ENCODE data around the gene MAML3. TPM values are rescaled to one million over a fixed set of nuclear protein-coding genes. Genes with fewer than 3 reads are reported as not detected.

The MAML3 gene
- total RNA-seq, 1 donor from 2014 or later, result 59.4 TPM

DNA sequence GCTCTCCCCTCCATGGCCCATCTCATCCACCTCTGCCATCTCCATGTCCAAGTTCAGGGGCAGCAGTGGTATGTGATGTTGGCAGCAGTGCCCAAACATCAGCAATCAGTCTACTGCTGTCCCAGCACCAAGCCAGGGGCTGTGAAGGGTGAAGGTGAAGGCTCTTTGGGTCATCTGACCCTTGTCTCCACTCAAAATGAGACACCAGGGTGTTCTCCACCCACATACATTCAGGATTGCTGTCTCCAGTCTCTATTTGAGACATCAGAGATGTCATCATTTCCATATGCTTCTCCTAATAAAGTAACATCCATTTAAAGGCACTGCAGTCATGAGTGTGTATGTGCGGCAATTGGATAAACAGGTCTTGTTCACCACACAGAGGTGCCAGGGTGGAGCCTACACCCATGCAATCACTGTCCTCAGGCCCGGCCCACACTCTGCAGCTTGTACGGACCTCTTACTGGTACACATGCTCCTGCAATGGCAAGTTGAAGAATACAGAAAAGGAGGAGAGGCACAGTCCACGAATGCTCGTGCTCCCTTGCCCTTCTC is 22.2 kb downstream of the MAML3 start:
- no peak overlapping the region for H3K4me3 Mint-ChIP-seq (ENCODE audit: unreplicated experiment)
- TF ChIP-seq, protein P1, sequence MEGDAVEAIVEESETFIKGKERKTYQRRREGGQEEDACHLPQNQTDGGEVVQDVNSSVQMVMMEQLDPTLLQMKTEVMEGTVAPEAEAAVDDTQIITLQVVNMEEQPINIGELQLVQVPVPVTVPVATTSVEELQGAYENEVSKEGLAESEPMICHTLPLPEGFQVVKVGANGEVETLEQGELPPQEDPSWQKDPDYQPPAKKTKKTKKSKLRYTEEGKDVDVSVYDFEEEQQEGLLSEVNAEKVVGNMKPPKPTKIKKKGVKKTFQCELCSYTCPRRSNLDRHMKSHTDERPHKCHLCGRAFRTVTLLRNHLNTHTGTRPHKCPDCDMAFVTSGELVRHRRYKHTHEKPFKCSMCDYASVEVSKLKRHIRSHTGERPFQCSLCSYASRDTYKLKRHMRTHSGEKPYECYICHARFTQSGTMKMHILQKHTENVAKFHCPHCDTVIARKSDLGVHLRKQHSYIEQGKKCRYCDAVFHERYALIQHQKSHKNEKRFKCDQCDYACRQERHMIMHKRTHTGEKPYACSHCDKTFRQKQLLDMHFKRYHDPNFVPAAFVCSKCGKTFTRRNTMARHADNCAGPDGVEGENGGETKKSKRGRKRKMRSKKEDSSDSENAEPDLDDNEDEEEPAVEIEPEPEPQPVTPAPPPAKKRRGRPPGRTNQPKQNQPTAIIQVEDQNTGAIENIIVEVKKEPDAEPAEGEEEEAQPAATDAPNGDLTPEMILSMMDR (IDR thresholded peaks at IDR 0.05; ENCODE audit: partially characterized antibody, unreplicated experiment), result no peak
- H3K27ac Mint-ChIP-seq (ENCODE audit: unreplicated experiment), result no peak overlapping the region
- peaks cover 11% of the 10 kb centered on the region for H3K9me3 Mint-ChIP-seq (ENCODE audit: unreplicated experiment)
- peaks cover 5% of the 10 kb centered on the region for H3K36me3 Mint-ChIP-seq (ENCODE audit: unreplicated experiment)
- DNase-seq, result no peak
- peaks cover 10% of the 10 kb centered on the region for H3K27me3 Mint-ChIP-seq (ENCODE audit: unreplicated experiment)
- H3K4me1 Mint-ChIP-seq (ENCODE audit: low read depth, unreplicated experiment), result peaks cover 44% of the 10 kb centered on the region

DNA sequence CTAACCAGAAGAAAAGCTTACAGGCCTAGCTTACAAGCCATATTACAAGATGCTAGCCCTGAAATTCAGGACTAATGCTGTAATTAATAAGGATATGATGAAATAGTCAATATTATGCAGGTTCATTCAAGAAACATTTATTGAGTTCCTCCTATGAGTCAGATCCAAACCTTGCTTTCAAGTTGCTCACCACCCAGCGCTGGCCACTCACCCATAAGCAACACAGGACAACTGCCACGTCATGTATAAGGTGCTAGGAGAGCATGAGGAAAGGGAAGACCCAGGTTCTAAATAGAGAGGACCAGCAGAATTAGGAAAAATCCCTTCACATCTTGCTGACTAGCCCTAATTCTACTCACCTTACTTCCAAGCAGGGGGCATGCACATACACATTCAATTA is 23.3 kb downstream of the MAML3 start:
- Mint-ChIP-seq H3K27ac (ENCODE audit: unreplicated experiment) (no peak overlapping the region), H3K9me3 (ENCODE audit: unreplicated experiment) (peaks cover 5% of the 10 kb centered on the region), H3K36me3 (ENCODE audit: unreplicated experiment) (peaks cover 5% of the 10 kb centered on the region), H3K27me3 (ENCODE audit: unreplicated experiment) (peaks cover 9% of the 10 kb centered on the region), H3K4me1 (ENCODE audit: low read depth, unreplicated experiment) (peaks cover 42% of the 10 kb centered on the region), H3K4me3 (ENCODE audit: unreplicated experiment) (no peak overlapping the region)
- DNase-seq, result no peak
- TF ChIP-seq, protein P1 (IDR thresholded peaks at IDR 0.05; ENCODE audit: partially characterized antibody, unreplicated experiment), result no peak

DNA sequence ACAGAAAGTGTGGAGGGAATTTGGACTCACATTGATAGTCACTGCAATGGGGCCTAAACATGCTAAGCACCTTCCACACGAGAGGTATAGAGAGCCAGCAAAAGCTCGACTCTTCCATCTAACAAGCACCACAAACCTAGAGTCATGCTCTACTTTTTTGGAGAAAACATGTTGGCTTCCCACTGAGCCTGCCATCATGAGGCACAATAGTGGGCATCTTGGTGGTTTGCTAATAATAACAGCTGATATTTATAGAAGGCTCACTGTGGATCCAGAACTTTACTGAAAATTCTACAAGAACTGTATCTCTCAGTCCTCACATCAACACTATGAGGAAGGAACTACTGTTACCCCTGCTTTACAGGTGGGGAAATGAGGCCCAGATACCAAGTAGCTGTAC is 26.6 kb downstream of the MAML3 start:
- Mint-ChIP-seq H3K4me1 (ENCODE audit: low read depth, unreplicated experiment) (peaks cover 23% of the 10 kb centered on the region), H3K4me3 (ENCODE audit: unreplicated experiment) (no peak overlapping the region), H3K27ac (ENCODE audit: unreplicated experiment) (no peak overlapping the region), H3K36me3 (ENCODE audit: unreplicated experiment) (peaks cover 5% of the 10 kb centered on the region), H3K9me3 (ENCODE audit: unreplicated experiment) (peaks cover 2% of the 10 kb centered on the region), H3K27me3 (ENCODE audit: unreplicated experiment) (peaks cover 4% of the 10 kb centered on the region)
- TF ChIP-seq, protein P1 (IDR thresholded peaks at IDR 0.05; ENCODE audit: partially characterized antibody, unreplicated experiment), result no peak
- no peak for DNase-seq

DNA sequence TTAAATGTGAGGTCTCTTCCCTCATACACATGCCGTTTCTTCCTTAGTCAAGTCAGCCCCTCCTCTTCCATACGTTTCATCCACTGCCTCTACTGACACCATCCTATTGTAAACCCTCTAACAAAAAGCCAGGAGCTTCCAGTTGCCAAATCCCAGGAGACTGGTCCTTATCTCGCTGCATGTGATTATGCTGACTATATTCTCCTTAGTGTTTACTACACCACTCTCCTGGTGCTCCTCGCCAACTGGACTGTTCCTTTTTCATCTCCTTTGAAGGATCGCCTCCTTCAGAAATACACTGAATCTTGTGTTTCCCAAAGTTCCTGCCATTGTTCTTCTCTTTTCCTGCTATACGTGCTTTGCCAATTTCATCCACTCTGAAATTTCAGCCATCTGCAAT is 27.7 kb downstream of the MAML3 start:
- Mint-ChIP-seq H3K27me3 (ENCODE audit: unreplicated experiment) (peaks cover 4% of the 10 kb centered on the region), H3K27ac (ENCODE audit: unreplicated experiment) (no peak overlapping the region), H3K4me1 (ENCODE audit: low read depth, unreplicated experiment) (peaks cover 21% of the 10 kb centered on the region), H3K4me3 (ENCODE audit: unreplicated experiment) (no peak overlapping the region), H3K9me3 (ENCODE audit: unreplicated experiment) (peaks cover 2% of the 10 kb centered on the region), H3K36me3 (ENCODE audit: unreplicated experiment) (peaks cover 5% of the 10 kb centered on the region)
- TF ChIP-seq, protein P1 (IDR thresholded peaks at IDR 0.05; ENCODE audit: partially characterized antibody, unreplicated experiment), result no peak
- no peak for DNase-seq

DNA sequence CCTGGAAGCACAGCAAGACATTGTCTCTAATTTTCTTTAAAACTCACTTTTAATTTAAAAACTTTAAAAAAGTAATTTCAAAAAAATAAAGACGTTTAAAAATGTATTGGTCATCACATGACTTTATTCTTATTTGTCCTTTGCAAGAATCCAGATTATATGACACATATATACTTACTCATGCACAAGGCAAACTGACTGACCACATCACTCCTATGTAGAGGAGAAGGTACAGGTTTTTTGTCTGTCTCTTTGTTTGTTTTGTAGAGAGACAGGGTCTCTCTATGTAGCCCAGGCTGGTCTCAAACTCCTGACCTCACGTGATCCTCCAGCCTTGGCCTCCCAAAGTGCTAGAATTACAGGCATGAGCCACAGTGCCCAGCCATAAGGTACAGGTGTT is 28.6 kb downstream of the MAML3 start:
- peaks cover 4% of the 10 kb centered on the region for H3K27me3 Mint-ChIP-seq (ENCODE audit: unreplicated experiment)
- H3K27ac Mint-ChIP-seq (ENCODE audit: unreplicated experiment), result no peak overlapping the region
- H3K4me1 Mint-ChIP-seq (ENCODE audit: low read depth, unreplicated experiment), result peaks cover 21% of the 10 kb centered on the region
- no peak for DNase-seq
- H3K4me3 Mint-ChIP-seq (ENCODE audit: unreplicated experiment), result no peak overlapping the region
- TF ChIP-seq, protein P1 (IDR thresholded peaks at IDR 0.05; ENCODE audit: partially characterized antibody, unreplicated experiment), result no peak
- H3K36me3 Mint-ChIP-seq (ENCODE audit: unreplicated experiment), result peaks cover 5% of the 10 kb centered on the region
- H3K9me3 Mint-ChIP-seq (ENCODE audit: unreplicated experiment), result peaks cover 2% of the 10 kb centered on the region
